Natural killer cell (primary cell): ENCODE data around the gene MAPK4. TPM values are rescaled to one million over a fixed set of nuclear protein-coding genes. Genes with fewer than 3 reads are reported as not detected.
"Not testable (repeated sequence)": the region's sequence is repeated elsewhere in the genome, so short reads cannot be mapped to it uniquely, and the experiment has no call there.

Experiments used
- ATAC-seq, 3 donors: fragments of 150-1000 bp in 2 of 3; fragments of 200-7000 bp in 1 of 3; cut with Tn5 transposase; 1 replicate in 1 of 3; 2 replicates in 2 of 3; pipeline ENCODE4 v1.10.0; 2021; ENCODE audit warnings: mild to moderate bottlenecking in 2 of 3, moderate library complexity in 2 of 3
- DNase-seq, 2 donors: peaks; one replicate each; pipeline versions ENCODE4 v3.0.0 to v3.0.0-alpha.2; 2013 to 2021; ENCODE audit warnings: mixed read lengths in 1 of 2
- H3K27ac ChIP-seq: one replicate; pipeline ENCODE4 v1.5.1; 2013; ENCODE audit warnings: mild to moderate bottlenecking, low read length
- H3K27me3 ChIP-seq: one replicate; pipeline ENCODE4 v1.6.1; 2013; ENCODE audit warnings: low read length; ENCODE audit not compliant: control insufficient read depth, insufficient read depth
- H3K36me3 ChIP-seq: one replicate; pipeline ENCODE4 v1.6.1; 2013; ENCODE audit warnings: low read length; ENCODE audit not compliant: control insufficient read depth, insufficient read depth
- H3K4me1 ChIP-seq: one replicate; pipeline ENCODE4 v1.6.1; 2013; ENCODE audit warnings: low read length; ENCODE audit not compliant: control insufficient read depth, insufficient read depth
- H3K4me3 ChIP-seq: one replicate; pipeline ENCODE4 v1.5.1; 2013; ENCODE audit warnings: low read length
- H3K9me3 ChIP-seq: one replicate; pipeline ENCODE4 v1.6.1; 2013; ENCODE audit warnings: low read length; ENCODE audit not compliant: control insufficient read depth, insufficient read depth
- H3K27ac Mint-ChIP-seq, 2 donors: one replicate each; pipeline ENCODE4 v1.8.0; 2022; ENCODE audit warnings: mild to moderate bottlenecking in 2 of 2, mixed read lengths in 2 of 2, moderate library complexity in 1 of 2
- H3K27me3 Mint-ChIP-seq, 2 donors: one replicate each; pipeline ENCODE4 v1.8.0; 2022; ENCODE audit warnings: low read depth in 2 of 2, mixed read lengths in 2 of 2
- H3K36me3 Mint-ChIP-seq: one replicate; pipeline ENCODE4 v1.8.0; 2022; ENCODE audit warnings: mixed read lengths
- H3K4me1 Mint-ChIP-seq, 2 donors: one replicate each; pipeline ENCODE4 v1.8.0; 2022; ENCODE audit warnings: mixed read lengths in 2 of 2
- H3K4me3 Mint-ChIP-seq: one replicate; pipeline ENCODE4 v1.8.0; 2022; ENCODE audit warnings: mild to moderate bottlenecking, moderate library complexity, mixed read lengths
- H3K9me3 Mint-ChIP-seq, 2 donors: one replicate each; pipeline ENCODE4 v1.8.0; 2022; ENCODE audit warnings: mixed read lengths in 2 of 2
- CTCF ChIP-seq: fragments of 200-600 bp; IDR thresholded peaks from one replicate; pipeline ENCODE4 v1.8.0; 2022; ENCODE audit warnings: antibody characterized with exemption
- WGBS: methylation state at CpG from one replicate; pipeline ENCODE4 v1.1.7; 2013; ENCODE audit warnings: missing lambda C conversion rate; ENCODE audit not compliant: insufficient coverage; 5-methylcytosine and 5-hydroxymethylcytosine counted together
- intact Hi-C: fragments of 100-400 bp; cut with micrococcal nuclease; formaldehyde crosslinking; loops from one replicate; pipeline ENCODE4 v1.14.2; 2022
- total RNA-seq, 4 donors: library from RNA; stranded (reverse); fragments of 120-200 nt in 1 of 4; gene quantifications; one replicate each; pipeline versions ENCODE4 v1.2.3 to v1.2.4, GENCODE V29; 2013 to 2022

Gene MAPK4
- total RNA-seq = not detected
- total RNA-seq (2013) = 0.05 TPM

GRCh38 chr18:50559752-50560680 lies at the start of gene MAPK4:
TSS of gene MAPK4 (plus strand) at chr18:50560087. CDS start at chr18:50663959, 103,872 bp downstream.
- TF ChIP-seq CTCF = no peak
- H3K27ac ChIP-seq = no peak within 1 kb of the TSS
- ATAC-seq (peak in 1 of 3 donors; percentile 57), DNase-seq (peak in 1 of 2 donors; percentile 3)
- no peaks in the 10 kb centered on the region for H3K36me3 ChIP-seq
- peak within 1 kb of the TSS; percentile 17 for H3K4me3 Mint-ChIP-seq
- no peak within 1 kb of the TSS for H3K4me3 ChIP-seq
- H3K9me3 ChIP-seq = no peaks in the 10 kb centered on the region
- 1% methylated on average over 109 of the region's 109 CpGs for WGBS
- H3K27me3 Mint-ChIP-seq = peaks cover 35 to 59% of the 10 kb centered on the region in 2 donors
- H3K27ac Mint-ChIP-seq = no peak within 1 kb of the TSS
- peaks cover 10% of the 10 kb centered on the region for H3K4me1 ChIP-seq
- peaks cover 38% of the 10 kb centered on the region for H3K27me3 ChIP-seq
- intact Hi-C loops = no loop called here
- no peaks in the 10 kb centered on the region for H3K4me1 Mint-ChIP-seq
- peaks cover 4 to 6% of the 10 kb centered on the region in 2 donors for H3K9me3 Mint-ChIP-seq
- peaks cover 5% of the 10 kb centered on the region for H3K36me3 Mint-ChIP-seq

- H3K27me3 ChIP-seq, H3K4me3 ChIP-seq, H3K9me3 ChIP-seq, DNase-seq, ATAC-seq, H3K36me3 Mint-ChIP-seq, H3K27me3 Mint-ChIP-seq, H3K4me1 ChIP-seq, intact Hi-C loops, H3K27ac Mint-ChIP-seq, H3K9me3 Mint-ChIP-seq, H3K27ac ChIP-seq, H3K4me3 Mint-ChIP-seq, H3K4me1 Mint-ChIP-seq, H3K36me3 ChIP-seq: not testable (repeated sequence)
- 79% methylated on average over 3 of the region's 5 CpGs for WGBS
Observed at GRCh38 chr18:50517277-50517676, 42.6 kb upstream of the MAPK4 start.

GRCh38 chr18:50518787-50519546 lies 40.9 kb upstream of the MAPK4 start:
- peaks cover 0 to 3% of the 10 kb centered on the region in 2 donors for H3K27me3 Mint-ChIP-seq
- no peak for ATAC-seq
- no peak for TF ChIP-seq CTCF
- 88% methylated on average over 4 of the region's 4 CpGs for WGBS
- no peaks in the 10 kb centered on the region for H3K36me3 Mint-ChIP-seq
- Histone ChIP-seq H3K27ac (no peak overlapping the region), H3K4me1 (no peaks in the 10 kb centered on the region), H3K36me3 (no peaks in the 10 kb centered on the region), H3K9me3 (no peaks in the 10 kb centered on the region), H3K4me3 (no peak overlapping the region), H3K27me3 (no peaks in the 10 kb centered on the region)
- no peaks in the 10 kb centered on the region for H3K4me1 Mint-ChIP-seq
- no peak for DNase-seq
- no peaks in the 10 kb centered on the region for H3K9me3 Mint-ChIP-seq
- intact Hi-C loops = no loop called here
- no peak overlapping the region for H3K4me3 Mint-ChIP-seq
- H3K27ac Mint-ChIP-seq = no peak overlapping the region

- H3K27me3 Mint-ChIP-seq = peaks cover 0 to 7% of the 10 kb centered on the region in 2 donors
- no peaks in the 10 kb centered on the region for H3K4me1 Mint-ChIP-seq
- Histone ChIP-seq H3K9me3 (no peaks in the 10 kb centered on the region), H3K27ac (no peak overlapping the region), H3K36me3 (no peaks in the 10 kb centered on the region), H3K27me3 (no peaks in the 10 kb centered on the region), H3K4me3 (no peak overlapping the region), H3K4me1 (no peaks in the 10 kb centered on the region)
- DNase-seq (no peak), ATAC-seq (no peak)
- WGBS = 91% methylated on average over 6 of the region's 6 CpGs
- no peak for TF ChIP-seq CTCF
- peaks cover 0 to 2% of the 10 kb centered on the region in 2 donors for H3K9me3 Mint-ChIP-seq
- intact Hi-C loops = no loop called here
- no peak overlapping the region for H3K27ac Mint-ChIP-seq
- H3K4me3 Mint-ChIP-seq = no peak overlapping the region
- H3K36me3 Mint-ChIP-seq = no peaks in the 10 kb centered on the region
Observed at GRCh38 chr18:50523165-50523564, 36.7 kb upstream of the MAPK4 start.
